Measurements from ENCODE around the gene TP53I13.
A peak's percentile ranks its signal among the peaks of the same experiment; 100 is the strongest.
"Not testable (repeated sequence)": the region's sequence is repeated elsewhere in the genome, so short reads cannot be mapped to it uniquely, and the experiment has no call there.

Gene TP53I13

GRCh38 chr17:29557739-29558116, 10.8 kb upstream of the TP53I13 start:
- no peaks in the 10 kb centered on the region for H3K36me3 ChIP-seq (ENCODE audit: insufficient read depth, low read length)
- no peak overlapping the region for H3K4me3 ChIP-seq (ENCODE audit: low read depth, low read length)
- H3K27me3 ChIP-seq (ENCODE audit: insufficient read depth, low read length): no peaks in the 10 kb centered on the region
- H3K27ac ChIP-seq (ENCODE audit: low read depth, low read length): no peak overlapping the region
- H3K79me2 ChIP-seq (ENCODE audit: control insufficient read depth, insufficient read depth, low read length, unreplicated experiment): no peaks in the 10 kb centered on the region
- H2AFZ ChIP-seq (ENCODE audit: low read length, unreplicated experiment): no peak overlapping the region
- H3K4me1 ChIP-seq (ENCODE audit: control insufficient read depth, insufficient read depth, low read length, unreplicated experiment): peaks cover 8% of the 10 kb centered on the region

GRCh38 chr17:29558139-29558538, 10.4 kb upstream of the TP53I13 start:
- not testable (repeated sequence) for H3K36me3 ChIP-seq (ENCODE audit: insufficient read depth, low read length); H3K27me3 ChIP-seq (ENCODE audit: insufficient read depth, low read length); H3K79me2 ChIP-seq (ENCODE audit: control insufficient read depth, insufficient read depth, low read length, unreplicated experiment); H2AFZ ChIP-seq (ENCODE audit: low read length, unreplicated experiment); H3K4me1 ChIP-seq (ENCODE audit: control insufficient read depth, insufficient read depth, low read length, unreplicated experiment); H3K4me3 ChIP-seq (ENCODE audit: low read depth, low read length); H3K27ac ChIP-seq (ENCODE audit: low read depth, low read length)

GRCh38 chr17:29559640-29560039, 8.9 kb upstream of the TP53I13 start:
- Histone ChIP-seq H3K4me3 (ENCODE audit: low read depth, low read length) (no peak overlapping the region), H3K27me3 (ENCODE audit: insufficient read depth, low read length) (no peaks in the 10 kb centered on the region), H2AFZ (ENCODE audit: low read length, unreplicated experiment) (no peak overlapping the region), H3K4me1 (ENCODE audit: control insufficient read depth, insufficient read depth, low read length, unreplicated experiment) (peaks cover 8% of the 10 kb centered on the region), H3K36me3 (ENCODE audit: insufficient read depth, low read length) (no peaks in the 10 kb centered on the region), H3K27ac (ENCODE audit: low read depth, low read length) (no peak overlapping the region), H3K79me2 (ENCODE audit: control insufficient read depth, insufficient read depth, low read length, unreplicated experiment) (no peaks in the 10 kb centered on the region)

- H3K4me3 ChIP-seq (ENCODE audit: low read depth, low read length): no peak overlapping the region
- H3K4me1 ChIP-seq (ENCODE audit: control insufficient read depth, insufficient read depth, low read length, unreplicated experiment): peaks cover 8% of the 10 kb centered on the region
- no peaks in the 10 kb centered on the region for H3K79me2 ChIP-seq (ENCODE audit: control insufficient read depth, insufficient read depth, low read length, unreplicated experiment)
- H2AFZ ChIP-seq (ENCODE audit: low read length, unreplicated experiment): no peak overlapping the region
- H3K36me3 ChIP-seq (ENCODE audit: insufficient read depth, low read length): no peaks in the 10 kb centered on the region
- no peak overlapping the region for H3K27ac ChIP-seq (ENCODE audit: low read depth, low read length)
- H3K27me3 ChIP-seq (ENCODE audit: insufficient read depth, low read length): no peaks in the 10 kb centered on the region
These were observed 8.2 kb upstream of the TP53I13 start for GRCh38 chr17:29560316-29560715.

GRCh38 chr17:29561554-29562517, 6.7 kb upstream of the TP53I13 start:
- Histone ChIP-seq H3K36me3 (ENCODE audit: insufficient read depth, low read length) (no peaks in the 10 kb centered on the region), H3K4me3 (ENCODE audit: low read depth, low read length) (no peak overlapping the region), H3K79me2 (ENCODE audit: control insufficient read depth, insufficient read depth, low read length, unreplicated experiment) (no peaks in the 10 kb centered on the region), H2AFZ (ENCODE audit: low read length, unreplicated experiment) (no peak overlapping the region), H3K4me1 (ENCODE audit: control insufficient read depth, insufficient read depth, low read length, unreplicated experiment) (peaks cover 15% of the 10 kb centered on the region), H3K27ac (ENCODE audit: low read depth, low read length) (no peak overlapping the region), H3K27me3 (ENCODE audit: insufficient read depth, low read length) (no peaks in the 10 kb centered on the region)

GRCh38 chr17:29562615-29563014, 5.9 kb upstream of the TP53I13 start:
- peaks cover 8% of the 10 kb centered on the region for H3K4me1 ChIP-seq (ENCODE audit: control insufficient read depth, insufficient read depth, low read length, unreplicated experiment)
- no peaks in the 10 kb centered on the region for H3K36me3 ChIP-seq (ENCODE audit: insufficient read depth, low read length)
- no peak overlapping the region for H3K4me3 ChIP-seq (ENCODE audit: low read depth, low read length)
- no peak overlapping the region for H2AFZ ChIP-seq (ENCODE audit: low read length, unreplicated experiment)
- no peaks in the 10 kb centered on the region for H3K79me2 ChIP-seq (ENCODE audit: control insufficient read depth, insufficient read depth, low read length, unreplicated experiment)
- no peak overlapping the region for H3K27ac ChIP-seq (ENCODE audit: low read depth, low read length)
- no peaks in the 10 kb centered on the region for H3K27me3 ChIP-seq (ENCODE audit: insufficient read depth, low read length)

GRCh38 chr17:29563816-29564215, 4.7 kb upstream of the TP53I13 start:
- Histone ChIP-seq H3K4me1 (ENCODE audit: control insufficient read depth, insufficient read depth, low read length, unreplicated experiment) (peaks cover 7% of the 10 kb centered on the region), H3K79me2 (ENCODE audit: control insufficient read depth, insufficient read depth, low read length, unreplicated experiment) (no peaks in the 10 kb centered on the region), H3K4me3 (ENCODE audit: low read depth, low read length) (no peak overlapping the region)

GRCh38 chr17:29565643-29566472, 2.6 kb upstream of the TP53I13 start:
- H3K36me3 ChIP-seq (ENCODE audit: insufficient read depth, low read length): no peaks in the 10 kb centered on the region
- H2AFZ ChIP-seq (ENCODE audit: low read length, unreplicated experiment): peak overlapping the region; percentile 75
- H3K27me3 ChIP-seq (ENCODE audit: insufficient read depth, low read length): no peaks in the 10 kb centered on the region
- peak overlapping the region; percentile 86 for H3K4me3 ChIP-seq (ENCODE audit: low read depth, low read length)
- H3K4me1 ChIP-seq (ENCODE audit: control insufficient read depth, insufficient read depth, low read length, unreplicated experiment): peaks cover 14% of the 10 kb centered on the region
- no peak overlapping the region for H3K27ac ChIP-seq (ENCODE audit: low read depth, low read length)
- H3K79me2 ChIP-seq (ENCODE audit: control insufficient read depth, insufficient read depth, low read length, unreplicated experiment): no peaks in the 10 kb centered on the region

More at GRCh38 chr17:29563816-29564215, 4.7 kb upstream of the TP53I13 start:
- H2AFZ ChIP-seq (ENCODE audit: low read length, unreplicated experiment): no peak overlapping the region
- H3K27ac ChIP-seq (ENCODE audit: low read depth, low read length): no peak overlapping the region
- no peaks in the 10 kb centered on the region for H3K36me3 ChIP-seq (ENCODE audit: insufficient read depth, low read length)
- H3K27me3 ChIP-seq (ENCODE audit: insufficient read depth, low read length): no peaks in the 10 kb centered on the region

- 0 out of 2 replicates have a peak within 1 kb of the TSS, but pooled peaks have one; percentile 15 for H3K27ac ChIP-seq (ENCODE audit: low read depth, low read length)
These were observed 1.8 kb upstream of the TP53I13 start, which contains the start of gene ABHD15 for GRCh38 chr17:29566473-29567303. Gene ABHD15, minus strand, starts transcription at chr17:29567037. Its CDS starts 71 bp downstream, at chr17:29566966.

GRCh38 chr17:29567304-29567553, 1.3 kb upstream of the TP53I13 start:
- Histone ChIP-seq H3K27ac (ENCODE audit: low read depth, low read length) (0 out of 2 replicates have a peak overlapping the region, but pooled peaks have one; percentile 15), H2AFZ (ENCODE audit: low read length, unreplicated experiment) (peak overlapping the region; percentile 83), H3K36me3 (ENCODE audit: insufficient read depth, low read length) (no peaks in the 10 kb centered on the region), H3K4me3 (ENCODE audit: low read depth, low read length) (peak overlapping the region; percentile 86), H3K27me3 (ENCODE audit: insufficient read depth, low read length) (no peaks in the 10 kb centered on the region), H3K79me2 (ENCODE audit: control insufficient read depth, insufficient read depth, low read length, unreplicated experiment) (no peaks in the 10 kb centered on the region), H3K4me1 (ENCODE audit: control insufficient read depth, insufficient read depth, low read length, unreplicated experiment) (peaks cover 15% of the 10 kb centered on the region)

More at GRCh38 chr17:29566473-29567303, 1.8 kb upstream of the TP53I13 start, which contains the start of gene ABHD15:
- H3K79me2 ChIP-seq (ENCODE audit: control insufficient read depth, insufficient read depth, low read length, unreplicated experiment): no peaks in the 10 kb centered on the region
- no peaks in the 10 kb centered on the region for H3K36me3 ChIP-seq (ENCODE audit: insufficient read depth, low read length)
- H2AFZ ChIP-seq (ENCODE audit: low read length, unreplicated experiment): peak within 1 kb of the TSS; percentile 83
- peak within 1 kb of the TSS; percentile 86 for H3K4me3 ChIP-seq (ENCODE audit: low read depth, low read length)
- peaks cover 14% of the 10 kb centered on the region for H3K4me1 ChIP-seq (ENCODE audit: control insufficient read depth, insufficient read depth, low read length, unreplicated experiment)
- no peaks in the 10 kb centered on the region for H3K27me3 ChIP-seq (ENCODE audit: insufficient read depth, low read length)
